HepG2 (cell line): ENCODE data around the gene OSBPL1A. TPM values are rescaled to one million over a fixed set of nuclear protein-coding genes. Genes with fewer than 3 reads are reported as not detected.

Source experiments
- CBX5 ChIP-seq: sonication (generic); formaldehyde crosslinking; IDR thresholded peaks from 2 replicates; pipeline ENCODE4 v1.4.0; 2020; ENCODE audit warnings: missing genetic modification reagents, borderline replicate concordance
- GPN1 ChIP-seq: sonication (generic); formaldehyde crosslinking; IDR thresholded peaks from 2 replicates; pipeline ENCODE4 v1.5.1; 2020; ENCODE audit warnings: missing genetic modification reagents, borderline replicate concordance
- GTF2F1 ChIP-seq: fragments of 150-350 bp; IDR thresholded peaks from 2 replicates; pipeline ENCODE4 v1.6.1; 2014; ENCODE audit warnings: low read length
- HOXA5 ChIP-seq: sonication (generic); formaldehyde crosslinking; IDR thresholded peaks from 2 replicates; pipeline ENCODE4 v1.4.0; 2020; ENCODE audit warnings: missing genetic modification reagents
- KDM4B ChIP-seq: sonication (generic); formaldehyde crosslinking; IDR thresholded peaks from 2 replicates; pipeline ENCODE4 v1.4.0; 2020; ENCODE audit warnings: missing genetic modification reagents
- NFATC3 ChIP-seq: sonication (generic); formaldehyde crosslinking; IDR thresholded peaks from 2 replicates; pipeline ENCODE4 v1.5.1; 2020; ENCODE audit warnings: mild to moderate bottlenecking, missing genetic modification reagents
- POLR2AphosphoS5 ChIP-seq: IDR thresholded peaks from 2 replicates; pipeline ENCODE4 v1.6.1; 2012; ENCODE audit warnings: low read depth, low read length
- SMAD9 ChIP-seq: sonication (generic); formaldehyde crosslinking; IDR thresholded peaks from 2 replicates; pipeline ENCODE4 v1.5.1; 2020; ENCODE audit warnings: mild to moderate bottlenecking, missing genetic modification reagents
- SPEN ChIP-seq: sonication (generic); formaldehyde crosslinking; IDR thresholded peaks from 2 replicates; pipeline ENCODE4 v1.5.1; 2020; ENCODE audit warnings: low read depth, mild to moderate bottlenecking, missing genetic modification reagents
- SRF ChIP-seq: IDR thresholded peaks from 2 replicates; pipeline ENCODE4 v1.6.1; 2011; ENCODE audit warnings: mild to moderate bottlenecking, low read depth, low read length, moderate library complexity
- THAP8 ChIP-seq: sonication (generic); formaldehyde crosslinking; IDR thresholded peaks from 2 replicates; pipeline ENCODE4 v1.5.1; 2020; ENCODE audit warnings: missing genetic modification reagents, mild to moderate bottlenecking, borderline replicate concordance
- ZBTB20 ChIP-seq: sonication (generic); formaldehyde crosslinking; IDR thresholded peaks from 2 replicates; pipeline ENCODE4 v1.8.1; 2023; ENCODE audit warnings: missing genetic modification reagents, low read depth, mild to moderate bottlenecking, borderline replicate concordance
- ZMYM4 ChIP-seq: sonication (generic); formaldehyde crosslinking; IDR thresholded peaks from 2 replicates; pipeline ENCODE4 v1.8.1; 2023; ENCODE audit warnings: mild to moderate bottlenecking, missing genetic modification reagents
- ZNF326 ChIP-seq: sonication (generic); formaldehyde crosslinking; IDR thresholded peaks from 2 replicates; pipeline ENCODE4 v1.4.0; 2020; ENCODE audit warnings: missing genetic modification reagents, borderline replicate concordance
- ZNF616 ChIP-seq: sonication (generic); formaldehyde crosslinking; IDR thresholded peaks from 2 replicates; pipeline ENCODE4 v1.5.0; 2020; ENCODE audit warnings: low read depth, mild to moderate bottlenecking, missing genetic modification reagents
- polyA plus RNA-seq, 8 experiments: library from polyadenylated mRNA; depleted of rRNA in 3 of 8; stranded (reverse) in 7 of 8; unstranded in 1 of 8; fragments of >200 nt; fragmentation: Illumina TruSeq in 4 of 8; extraction: Trizol in 4 of 8; gene quantifications; 2 replicates each; pipeline versions ENCODE4 v1.2.1 to v1.2.3, GENCODE V29; 2011 to 2016; ENCODE audit warnings: low read depth in 4 of 8, missing spikeins in 1 of 8, mixed read lengths in 1 of 8; ENCODE audit not compliant: insufficient read depth in 1 of 8
- total RNA-seq, 5 experiments: library from RNA; depleted of rRNA; stranded (reverse); fragments of >200 nt; fragmentation: Illumina TruSeq; extraction: Trizol; gene quantifications; 2 replicates each; pipeline ENCODE4 v1.2.3, GENCODE V29; 2016; ENCODE audit warnings: low read depth in 1 of 5
- TF ChIP-seq, protein P1 (sequence below): sonication (generic); formaldehyde crosslinking; IDR thresholded peaks from 2 replicates; pipeline ENCODE4 v1.4.0; 2020; ENCODE audit warnings: mild to moderate bottlenecking, missing genetic modification reagents
- TF ChIP-seq, protein P2 (sequence below): sonication (generic); formaldehyde crosslinking; IDR thresholded peaks from 2 replicates; pipeline ENCODE4 v1.8.0; 2022; ENCODE audit warnings: mild to moderate bottlenecking, missing genetic modification reagents, borderline replicate concordance
- TF ChIP-seq, protein P3 (sequence below): sonication (generic); formaldehyde crosslinking; IDR thresholded peaks from 2 replicates; pipeline ENCODE4 v1.5.1; 2020; ENCODE audit warnings: mild to moderate bottlenecking, missing genetic modification reagents, moderate library complexity

OSBPL1A gene
- total and polyA plus RNA-seq, 2 of the 13 experiments (the other 11 are each of a cell fraction or from before 2014, with no cell fraction given) = 0.02 TPM; not detected in 1

- TF ChIP-seq, protein P1, sequence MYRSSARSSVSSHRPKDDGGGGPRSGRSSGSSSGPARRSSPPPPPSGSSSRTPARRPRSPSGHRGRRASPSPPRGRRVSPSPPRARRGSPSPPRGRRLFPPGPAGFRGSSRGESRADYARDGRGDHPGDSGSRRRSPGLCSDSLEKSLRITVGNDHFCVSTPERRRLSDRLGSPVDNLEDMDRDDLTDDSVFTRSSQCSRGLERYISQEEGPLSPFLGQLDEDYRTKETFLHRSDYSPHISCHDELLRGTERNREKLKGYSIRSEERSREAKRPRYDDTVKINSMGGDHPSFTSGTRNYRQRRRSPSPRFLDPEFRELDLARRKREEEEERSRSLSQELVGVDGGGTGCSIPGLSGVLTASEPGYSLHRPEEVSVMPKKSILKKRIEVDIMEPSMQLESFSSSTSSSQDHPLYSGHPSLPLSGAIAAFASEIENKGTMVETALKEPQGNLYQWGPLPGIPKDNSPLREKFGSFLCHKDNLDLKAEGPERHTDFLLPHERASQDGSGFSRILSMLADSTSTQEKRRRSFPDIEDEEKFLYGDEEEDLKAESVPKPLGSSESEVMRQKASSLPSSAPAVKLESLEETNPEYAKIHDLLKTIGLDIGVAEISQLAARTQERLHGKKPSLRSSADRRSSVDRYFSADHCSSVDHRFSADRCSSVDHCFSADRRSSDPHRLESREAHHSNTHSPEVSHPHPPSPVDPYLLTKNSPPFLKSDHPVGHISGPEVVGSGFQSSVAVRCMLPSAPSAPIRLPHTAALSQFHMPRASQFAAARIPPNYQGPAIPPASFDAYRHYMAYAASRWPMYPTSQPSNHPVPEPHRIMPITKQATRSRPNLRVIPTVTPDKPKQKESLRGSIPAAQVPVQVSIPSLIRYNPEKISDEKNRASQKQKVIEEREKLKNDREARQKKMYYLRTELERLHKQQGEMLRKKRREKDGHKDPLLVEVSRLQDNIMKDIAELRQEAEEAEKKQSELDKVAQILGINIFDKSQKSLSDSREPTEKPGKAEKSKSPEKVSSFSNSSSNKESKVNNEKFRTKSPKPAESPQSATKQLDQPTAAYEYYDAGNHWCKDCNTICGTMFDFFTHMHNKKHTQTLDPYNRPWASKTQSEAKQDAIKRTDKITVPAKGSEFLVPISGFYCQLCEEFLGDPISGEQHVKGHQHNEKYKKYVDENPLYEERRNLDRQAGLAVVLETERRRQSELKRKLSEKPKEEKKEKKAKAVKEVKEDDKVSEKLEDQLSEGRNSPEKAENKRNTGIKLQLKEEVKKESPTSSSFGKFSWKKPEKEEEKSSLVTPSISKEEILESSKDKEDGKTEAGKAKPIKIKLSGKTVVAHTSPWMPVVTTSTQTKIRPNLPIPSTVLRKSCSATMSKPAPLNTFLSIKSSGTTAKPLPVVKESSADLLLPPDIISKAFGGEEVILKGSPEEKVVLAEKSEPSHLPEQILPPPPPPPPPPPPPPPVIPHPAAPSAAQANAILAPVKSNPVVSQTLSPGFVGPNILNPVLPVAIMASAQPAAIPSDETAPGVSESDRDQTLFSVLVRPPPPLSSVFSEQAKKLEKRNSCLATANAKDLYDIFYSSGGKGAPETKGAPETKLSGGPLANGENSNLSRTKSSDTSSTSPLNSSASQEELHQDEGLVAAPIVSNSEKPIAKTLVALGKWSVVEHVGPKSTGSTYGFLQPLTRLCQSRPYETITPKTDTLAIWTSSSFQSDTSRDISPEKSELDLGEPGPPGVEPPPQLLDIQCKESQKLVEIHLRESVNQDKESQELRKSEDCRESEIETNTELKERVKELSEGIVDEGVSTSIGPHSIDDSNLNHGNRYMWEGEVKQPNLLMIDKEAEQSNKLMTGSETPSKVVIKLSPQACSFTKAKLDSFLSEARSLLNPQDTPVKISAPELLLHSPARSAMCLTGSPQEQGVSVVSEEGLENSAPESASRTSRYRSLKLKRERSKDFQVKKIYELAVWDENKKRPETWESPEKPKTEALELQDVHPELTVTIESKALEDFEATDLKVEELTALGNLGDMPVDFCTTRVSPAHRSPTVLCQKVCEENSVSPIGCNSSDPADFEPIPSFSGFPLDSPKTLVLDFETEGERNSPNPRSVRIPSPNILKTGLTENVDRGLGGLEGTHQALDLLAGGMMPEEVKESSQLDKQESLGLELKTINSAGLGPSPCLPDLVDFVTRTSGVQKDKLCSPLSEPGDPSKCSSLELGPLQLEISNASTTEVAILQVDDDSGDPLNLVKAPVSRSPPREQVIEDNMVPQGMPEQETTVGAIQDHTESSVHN = no peak
- TF ChIP-seq POLR2AphosphoS5 = no peak; the same call in 1 of the 2 replicates
- no peak for TF ChIP-seq HOXA5 (CRISPR knock-in tag)
- TF ChIP-seq SPEN (CRISPR knock-in tag) = 0 out of 2 replicates have a peak, but pooled peaks have one; percentile 50
- no peak for TF ChIP-seq SRF
- TF ChIP-seq, protein P2, sequence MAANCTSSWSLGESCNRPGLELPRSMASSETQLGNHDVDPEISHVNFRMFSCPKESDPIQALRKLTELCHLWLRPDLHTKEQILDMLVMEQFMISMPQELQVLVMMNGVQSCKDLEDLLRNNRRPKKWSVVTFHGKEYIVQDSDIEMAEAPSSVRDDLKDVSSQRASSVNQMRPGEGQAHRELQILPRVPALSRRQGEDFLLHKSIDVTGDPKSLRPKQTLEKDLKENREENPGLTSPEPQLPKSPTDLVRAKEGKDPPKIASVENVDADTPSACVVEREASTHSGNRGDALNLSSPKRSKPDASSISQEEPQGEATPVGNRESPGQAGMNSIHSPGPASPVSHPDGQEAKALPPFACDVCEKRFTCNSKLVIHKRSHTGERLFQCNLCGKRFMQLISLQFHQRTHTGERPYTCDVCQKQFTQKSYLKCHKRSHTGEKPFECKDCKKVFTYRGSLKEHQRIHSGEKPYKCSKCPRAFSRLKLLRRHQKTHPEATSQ = peak; percentile 57; the same call in 1 of the 2 replicates
- TF ChIP-seq ZNF326 = no peak
- no peak for TF ChIP-seq THAP8 (CRISPR knock-in tag)
- TF ChIP-seq CBX5 (CRISPR knock-in tag) = no peak; the same call in 1 of the 2 replicates
- TF ChIP-seq NFATC3 (CRISPR knock-in tag) = no peak
- peak; percentile 87 for TF ChIP-seq ZMYM4
- no peak for TF ChIP-seq ZNF616 (CRISPR knock-in tag)
- TF ChIP-seq KDM4B = peak; percentile 46; the same call in 1 of the 2 replicates
- TF ChIP-seq, protein P3, sequence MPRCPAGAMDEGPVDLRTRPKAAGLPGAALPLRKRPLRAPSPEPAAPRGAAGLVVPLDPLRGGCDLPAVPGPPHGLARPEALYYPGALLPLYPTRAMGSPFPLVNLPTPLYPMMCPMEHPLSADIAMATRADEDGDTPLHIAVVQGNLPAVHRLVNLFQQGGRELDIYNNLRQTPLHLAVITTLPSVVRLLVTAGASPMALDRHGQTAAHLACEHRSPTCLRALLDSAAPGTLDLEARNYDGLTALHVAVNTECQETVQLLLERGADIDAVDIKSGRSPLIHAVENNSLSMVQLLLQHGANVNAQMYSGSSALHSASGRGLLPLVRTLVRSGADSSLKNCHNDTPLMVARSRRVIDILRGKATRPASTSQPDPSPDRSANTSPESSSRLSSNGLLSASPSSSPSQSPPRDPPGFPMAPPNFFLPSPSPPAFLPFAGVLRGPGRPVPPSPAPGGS (CRISPR knock-in tag) = no peak
- TF ChIP-seq GTF2F1 = no peak
- no peak for TF ChIP-seq SMAD9 (CRISPR knock-in tag)
- TF ChIP-seq GPN1 (CRISPR knock-in tag) = no peak
- TF ChIP-seq ZBTB20 (CRISPR knock-in tag) = peak; percentile 78; the same call in 1 of the 2 replicates
Observed at GRCh38 chr18:24112874-24113615, 284.6 kb downstream of the OSBPL1A start (continued).
